ENCODE data around the gene TBC1D16.
A peak's percentile ranks its signal among the peaks of the same experiment; 100 is the strongest.
"Not testable (repeated sequence)": the region's sequence is repeated elsewhere in the genome, so short reads cannot be mapped to it uniquely, and the experiment has no call there.

TBC1D16 gene

DNA sequence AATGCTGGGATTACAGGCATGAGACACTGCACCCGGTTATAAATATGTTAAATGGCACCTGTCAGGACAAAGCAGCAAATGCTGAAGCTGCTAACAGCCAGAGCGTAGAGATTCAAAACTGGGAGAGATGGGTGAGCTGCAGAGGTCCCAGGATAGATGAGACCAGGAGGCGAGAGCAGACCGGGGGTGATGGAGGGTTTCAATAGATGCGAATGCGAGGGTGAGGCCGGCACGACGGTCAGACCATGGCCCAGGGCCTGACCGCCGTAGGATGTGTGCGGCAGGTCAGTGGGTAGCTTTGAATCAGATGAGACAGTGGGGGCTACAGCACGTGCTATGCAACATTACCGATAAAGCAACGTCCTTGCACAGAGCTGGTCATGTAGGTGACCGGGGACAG, 15.0 kb upstream of the TBC1D16 start:
- DNase-seq: no peak

DNA sequence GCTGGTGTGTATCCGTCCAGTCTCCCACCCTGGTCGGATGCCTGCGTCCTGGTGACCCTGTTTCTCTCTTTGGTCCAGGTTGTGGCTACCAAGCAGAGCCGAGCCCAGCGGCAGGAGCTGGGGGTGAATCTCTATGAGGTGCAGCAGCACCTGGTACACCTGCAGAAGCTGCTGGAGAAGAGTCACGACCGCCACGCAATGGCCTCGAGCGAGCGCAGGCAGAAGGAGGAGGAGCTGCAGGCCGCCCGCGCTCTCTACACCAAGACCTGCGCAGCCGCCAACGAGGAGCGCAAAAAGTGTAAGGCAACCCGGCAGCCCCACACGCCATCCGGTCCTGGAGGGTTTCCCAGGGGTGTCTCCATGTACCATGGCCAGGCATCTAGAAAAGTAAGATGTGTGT, 14.3 kb upstream of the TBC1D16 start:
- no peak for DNase-seq

DNA sequence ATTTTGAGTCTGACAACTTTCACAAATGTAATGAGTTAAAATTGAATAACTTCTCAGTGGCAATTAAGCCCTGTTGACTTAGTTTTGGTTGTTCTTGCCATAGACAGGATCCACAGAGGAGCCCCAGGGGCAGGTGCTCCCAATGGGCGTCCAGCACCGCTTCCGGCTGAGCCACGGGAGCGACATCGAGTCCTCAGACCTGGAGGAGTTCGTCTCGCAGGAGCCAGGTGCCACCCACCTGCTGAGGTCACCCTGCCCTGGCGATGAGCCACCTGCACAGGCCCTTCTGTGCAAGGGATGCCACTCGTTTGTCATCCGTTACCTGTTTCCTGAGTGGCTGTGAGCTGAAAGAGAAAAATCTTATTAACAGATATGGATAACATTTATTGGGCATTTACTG, 11.5 kb upstream of the TBC1D16 start:
- no peak for DNase-seq

DNA sequence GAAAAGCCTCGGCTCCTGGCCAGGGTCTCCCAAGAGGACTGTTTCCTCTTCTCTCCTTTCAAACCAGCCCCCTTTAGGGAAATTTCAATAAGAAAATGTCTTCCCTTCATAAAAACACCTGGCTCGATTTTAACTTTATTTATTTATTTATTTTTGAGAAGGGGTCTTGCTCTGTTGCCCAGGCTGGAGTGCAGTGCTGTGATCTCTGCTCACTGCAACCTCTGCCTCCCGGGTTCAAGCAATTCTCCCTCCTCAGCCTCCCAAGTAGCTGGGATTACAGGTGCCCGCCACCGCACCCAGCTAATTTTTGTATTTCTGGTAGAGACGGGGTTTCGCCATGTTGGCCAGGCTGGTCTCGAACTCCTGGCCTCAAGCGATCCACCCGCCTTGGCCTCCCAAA, 11.0 kb upstream of the TBC1D16 start:
- DNase-seq: not testable (repeated sequence)

DNA sequence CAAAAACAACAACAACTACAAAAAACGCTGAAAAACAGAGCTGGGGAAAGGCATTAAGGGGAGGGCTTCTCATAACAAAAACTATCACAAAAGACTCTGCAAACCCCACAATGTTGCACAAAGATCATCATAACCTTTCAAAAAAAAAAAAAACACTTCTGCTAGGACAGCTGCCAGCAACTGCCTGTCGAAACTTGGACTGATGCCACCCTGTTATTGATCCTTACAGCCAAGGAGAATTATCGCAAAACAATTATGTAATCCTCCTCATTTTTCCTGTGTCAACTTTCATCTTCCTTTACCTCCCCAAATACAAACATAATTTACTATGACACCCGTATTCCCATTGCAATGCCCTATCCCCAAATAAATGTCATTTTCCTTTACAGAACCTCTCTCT, 10.0 kb upstream of the TBC1D16 start:
- DNase-seq: no peak

DNA sequence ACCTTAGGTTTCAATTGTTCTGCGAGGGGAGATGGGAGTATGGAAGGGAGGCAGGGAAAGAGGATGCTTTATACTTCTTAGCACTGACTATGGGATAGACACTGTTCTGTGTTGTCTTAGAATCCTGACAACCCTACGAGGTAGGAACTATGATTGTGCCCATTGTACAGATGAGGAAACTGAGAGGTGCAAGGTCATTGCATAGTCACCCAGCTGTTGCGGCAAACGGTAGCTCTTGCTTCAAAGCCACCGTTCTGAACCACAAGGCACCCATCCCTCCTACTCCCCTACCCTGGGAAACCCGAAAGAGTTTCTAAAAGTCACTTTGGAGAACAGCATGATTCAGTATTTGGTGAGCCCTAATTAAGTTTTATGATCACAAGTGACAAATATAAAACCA, 8.3 kb upstream of the TBC1D16 start:
- DNase-seq: no peak

DNA sequence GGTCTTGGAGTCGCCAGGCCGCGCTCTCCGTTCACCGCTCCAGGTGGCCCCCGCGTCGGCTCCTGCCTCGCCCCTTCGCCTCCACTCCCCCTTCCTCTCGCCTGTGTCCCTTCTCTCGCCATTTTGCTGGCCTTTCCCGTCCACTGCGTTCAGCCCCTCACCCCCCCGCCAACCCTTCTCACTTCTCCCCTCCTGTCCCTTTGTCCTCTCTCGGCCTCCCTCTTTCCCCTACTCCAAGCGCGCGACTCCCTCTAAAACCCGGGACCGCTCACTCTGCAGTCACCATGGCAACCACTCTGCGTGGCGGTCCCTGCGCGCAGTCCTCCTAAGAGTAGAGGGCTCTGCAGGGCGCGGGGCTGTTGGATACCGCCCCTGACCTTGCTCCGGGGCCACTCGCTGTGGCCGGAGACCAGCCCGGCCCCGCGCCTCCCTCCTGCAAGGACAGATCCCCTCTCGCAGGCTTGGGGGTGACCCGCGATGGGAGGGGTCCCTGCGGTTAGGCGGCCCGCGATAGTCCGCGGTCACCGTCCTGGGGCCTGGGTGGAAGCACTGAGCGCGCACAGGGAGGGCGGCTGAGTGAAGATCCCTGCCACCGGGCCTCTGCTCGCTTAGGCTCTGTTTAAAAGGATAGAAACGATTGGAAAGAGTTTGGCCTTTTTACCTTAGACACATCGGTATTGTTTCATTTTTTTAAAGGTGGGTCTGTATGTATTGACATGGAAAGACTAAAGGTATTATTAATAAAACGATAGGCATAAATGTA, 1.2 kb upstream of the TBC1D16 start:
- peak; percentile 32 for DNase-seq

DNA sequence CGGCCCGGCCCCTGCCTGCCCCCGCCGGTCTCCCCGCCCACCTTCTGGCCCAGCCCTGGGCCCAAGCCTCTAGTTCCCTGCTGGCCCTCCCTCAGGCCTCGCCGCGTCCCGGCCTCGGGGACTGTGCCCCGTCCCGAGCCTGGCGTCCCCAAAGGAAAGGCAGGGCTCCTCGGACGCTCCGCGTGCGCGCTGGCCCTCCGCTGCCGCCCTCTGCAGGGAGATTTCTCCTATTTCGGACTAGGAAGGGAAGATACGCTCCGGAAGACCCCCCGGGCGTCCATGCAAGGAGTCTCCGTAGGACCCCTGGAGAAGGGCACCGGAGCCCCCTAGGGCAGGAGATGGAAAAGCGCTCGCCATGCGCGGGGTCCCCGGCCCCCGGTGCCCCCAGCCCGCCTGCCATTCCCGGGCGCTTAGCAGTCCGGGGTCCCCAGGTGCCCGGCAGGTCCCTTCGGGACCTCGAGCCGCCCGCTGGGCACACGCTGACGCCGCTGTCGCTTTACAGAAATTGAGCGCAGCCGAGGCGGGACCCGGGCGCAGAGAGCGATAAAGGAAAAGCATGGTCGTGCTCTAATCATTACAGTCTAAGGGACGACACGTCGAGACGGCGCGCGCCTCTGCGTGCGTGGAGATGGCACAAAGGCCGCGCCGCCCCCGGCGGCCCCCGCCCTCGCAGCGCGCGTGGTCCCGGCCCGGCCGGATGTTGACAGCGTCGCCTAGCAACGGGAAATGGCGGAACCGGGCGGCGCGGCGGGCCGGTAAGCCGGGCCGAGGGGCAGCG, 454 bp upstream of the TBC1D16 start, which contains the start of gene CCDC40:
TSS of gene CCDC40 (plus strand) at position 706 of the 778 bp plus-strand sequence. CDS start at position 727, 21 bp downstream.
- DNase-seq: peak; percentile 77

DNA sequence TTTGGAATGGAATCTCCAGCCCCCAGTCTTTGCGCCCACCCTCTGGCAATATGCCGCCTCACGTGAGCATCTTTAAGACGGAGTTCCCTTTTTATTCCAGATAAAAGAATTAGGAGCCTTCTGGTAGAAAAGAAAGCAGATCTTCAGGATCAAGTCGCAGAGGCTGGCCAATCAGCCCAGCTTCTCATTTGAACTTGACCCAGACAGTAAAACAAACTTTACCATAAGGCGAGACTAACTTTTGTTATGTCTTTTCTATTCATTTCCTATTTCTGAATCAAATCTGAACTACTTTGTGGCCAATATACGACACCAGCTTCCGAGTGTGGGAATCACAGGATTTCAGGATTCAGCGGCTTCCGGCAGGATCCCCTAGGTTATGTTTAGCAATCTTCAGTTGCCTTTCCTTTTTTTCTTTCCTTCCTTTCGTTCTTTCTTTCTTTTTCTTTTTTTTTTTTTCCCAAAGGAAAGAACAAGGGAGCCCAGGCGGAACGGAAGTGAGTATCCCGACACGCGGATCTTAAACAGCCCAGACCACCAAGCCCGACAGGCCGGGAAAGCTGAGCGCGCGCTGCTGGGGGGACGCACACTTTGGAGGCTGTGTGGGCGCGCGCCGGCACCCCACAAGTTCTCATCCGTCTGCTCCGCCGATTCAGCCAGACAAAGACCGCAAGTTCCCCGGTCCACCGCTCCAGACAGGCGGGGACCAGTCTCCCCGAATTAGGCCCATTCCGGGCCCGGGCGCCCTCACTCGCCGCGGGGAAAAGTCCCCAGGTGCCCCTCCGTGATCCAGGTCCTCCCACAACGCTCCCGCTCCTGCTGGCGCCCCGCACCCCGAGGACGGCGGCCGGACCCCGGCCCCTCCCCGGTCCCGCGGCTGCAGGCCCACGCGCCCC, 633 bp downstream of the TBC1D16 start:
- DNase-seq: peak; percentile 40

DNA sequence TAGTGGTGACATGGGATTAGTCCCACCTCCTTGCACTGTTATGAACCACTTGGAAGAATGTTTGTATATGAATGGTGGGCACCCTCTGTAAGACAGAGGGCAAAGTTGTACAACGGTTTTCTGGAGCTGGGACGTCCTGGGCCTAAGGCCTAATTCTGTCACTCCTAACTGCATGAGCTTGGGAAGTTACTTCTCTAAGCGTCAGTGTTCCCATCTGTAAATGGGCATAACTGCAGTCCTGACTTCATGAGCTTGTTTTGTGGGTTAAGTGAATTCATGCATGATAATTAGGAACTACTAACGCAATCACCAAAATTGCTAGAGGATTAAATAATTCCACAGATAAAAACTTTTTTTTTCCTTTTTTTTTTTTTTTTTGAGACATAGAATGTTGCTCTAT, 1.8 kb downstream of the TBC1D16 start:
- no peak for DNase-seq

DNA sequence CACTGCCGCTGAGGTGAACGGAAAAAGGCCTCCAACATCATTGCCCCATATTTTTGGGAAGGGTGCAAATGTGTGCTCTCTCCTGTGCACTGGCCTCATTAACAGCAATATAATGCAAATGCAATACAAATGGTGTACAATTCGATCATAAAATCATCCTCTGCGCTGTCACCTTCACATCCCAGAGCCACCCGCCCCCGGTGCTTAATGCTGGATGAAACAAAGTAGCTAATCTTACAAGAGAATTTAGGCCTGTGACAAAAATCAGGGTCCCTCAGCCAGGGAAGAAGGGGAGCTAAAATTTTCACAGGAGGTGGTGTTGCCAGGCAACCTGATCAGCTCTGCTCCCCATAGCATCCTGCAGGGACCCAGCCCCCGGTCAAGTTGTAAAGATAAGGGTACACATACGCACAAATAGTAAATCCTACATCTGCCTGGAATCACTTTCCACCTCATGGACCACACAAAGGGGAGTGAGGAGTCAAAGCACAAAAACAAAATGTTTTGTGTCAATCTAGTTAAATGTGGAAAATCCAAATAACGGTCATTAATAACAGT, 3.0 kb downstream of the TBC1D16 start:
- no peak for DNase-seq

DNA sequence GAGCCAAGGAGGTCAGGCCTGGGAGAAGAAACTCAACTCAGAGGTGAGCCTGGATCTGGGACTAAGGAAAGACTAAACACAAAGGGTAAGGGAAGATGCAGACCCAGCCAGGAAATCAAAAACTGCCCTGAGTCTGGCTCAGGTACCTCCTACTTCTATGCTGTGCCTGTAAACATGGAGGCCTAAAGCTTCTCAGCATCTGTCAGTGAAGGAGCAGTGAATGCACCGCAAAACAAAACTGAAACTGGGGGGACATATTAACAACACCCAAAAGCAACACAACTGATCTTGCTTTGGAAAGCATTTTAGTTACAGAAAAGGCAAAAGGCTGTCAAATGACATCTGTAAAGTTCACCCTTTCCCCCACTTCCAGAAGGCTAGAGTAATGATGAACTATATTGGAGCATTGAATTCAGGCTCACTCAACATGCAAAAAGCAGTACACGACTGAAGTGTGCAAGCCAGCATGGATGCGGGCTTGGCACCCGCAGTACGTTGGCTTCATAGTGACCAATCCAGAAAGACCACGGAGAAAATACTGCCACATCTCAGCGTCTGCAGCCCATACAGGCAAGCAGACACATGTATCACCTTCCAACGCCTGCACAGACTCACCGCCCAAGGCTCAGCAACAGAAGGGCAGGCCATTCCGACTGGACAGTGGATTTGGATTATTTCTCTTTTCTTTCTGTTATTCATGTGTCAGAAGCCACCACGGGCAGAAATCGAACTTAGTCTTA, 3.8 kb downstream of the TBC1D16 start:
- DNase-seq: no peak

DNA sequence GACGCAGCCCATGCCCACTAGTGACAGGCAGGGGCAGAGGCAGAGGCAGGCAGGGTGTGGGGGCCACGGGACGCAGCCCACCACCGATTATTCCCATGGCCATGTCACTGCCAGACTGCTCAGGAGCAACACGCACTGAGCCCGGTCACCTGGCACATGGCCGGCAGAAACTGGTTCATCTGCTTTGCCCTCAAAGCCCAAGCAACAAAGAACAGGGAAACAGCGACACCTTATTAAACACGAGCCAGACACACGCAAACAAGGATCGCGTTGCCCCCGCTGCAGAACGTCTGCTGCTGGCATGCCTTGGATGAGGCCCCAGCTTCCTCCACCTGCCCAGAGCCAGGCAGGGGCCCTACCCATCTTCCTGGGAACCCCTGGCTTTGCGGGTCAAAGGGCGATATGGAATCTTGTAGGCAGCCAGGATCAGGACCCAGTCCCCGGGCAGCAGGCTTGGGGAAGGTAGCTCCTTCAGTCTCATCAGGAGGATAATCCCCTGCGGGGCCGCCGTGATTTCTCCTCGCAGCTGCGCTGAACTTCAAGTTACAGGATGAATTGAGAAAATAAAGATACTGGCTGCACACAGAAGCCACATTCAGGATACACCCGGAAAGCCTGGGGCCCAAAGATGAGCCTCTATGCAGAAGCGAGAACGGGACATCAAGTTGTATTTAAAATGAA, 4.8 kb downstream of the TBC1D16 start:
- DNase-seq: no peak

DNA sequence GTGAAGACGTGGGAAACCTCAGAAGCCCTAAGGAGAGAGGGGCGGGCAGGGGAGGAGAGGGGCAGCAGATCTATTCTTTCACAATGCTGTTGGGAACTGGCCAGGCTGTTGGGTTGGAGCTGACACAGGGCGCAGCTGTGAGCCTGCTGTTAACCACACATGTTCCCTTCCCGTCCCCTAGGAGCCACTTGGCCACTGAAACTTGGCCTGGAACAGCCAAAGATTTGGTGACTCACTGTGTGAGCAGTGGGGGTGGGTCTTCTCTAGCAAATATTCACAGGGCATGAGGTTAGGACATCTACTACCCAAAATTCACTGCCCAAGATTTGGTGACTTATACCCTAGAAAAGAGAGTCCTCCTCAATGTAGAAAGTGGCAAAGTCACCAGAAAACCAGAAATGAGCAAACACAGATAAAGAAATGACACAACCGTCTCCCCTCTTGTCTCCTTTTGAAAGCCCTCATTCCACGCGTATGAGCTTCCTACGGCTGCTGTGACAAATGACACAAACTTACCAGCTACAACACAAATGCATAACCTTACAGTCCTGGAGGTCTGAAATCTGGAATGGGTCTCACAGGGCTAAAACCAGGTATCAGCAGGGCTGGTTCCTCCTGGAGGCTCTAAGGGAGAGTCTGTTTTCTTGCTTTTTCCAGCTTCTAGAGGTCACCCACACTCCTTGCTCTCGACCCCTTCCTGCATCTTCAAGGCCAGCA, 6.3 kb downstream of the TBC1D16 start:
- DNase-seq: no peak

DNA sequence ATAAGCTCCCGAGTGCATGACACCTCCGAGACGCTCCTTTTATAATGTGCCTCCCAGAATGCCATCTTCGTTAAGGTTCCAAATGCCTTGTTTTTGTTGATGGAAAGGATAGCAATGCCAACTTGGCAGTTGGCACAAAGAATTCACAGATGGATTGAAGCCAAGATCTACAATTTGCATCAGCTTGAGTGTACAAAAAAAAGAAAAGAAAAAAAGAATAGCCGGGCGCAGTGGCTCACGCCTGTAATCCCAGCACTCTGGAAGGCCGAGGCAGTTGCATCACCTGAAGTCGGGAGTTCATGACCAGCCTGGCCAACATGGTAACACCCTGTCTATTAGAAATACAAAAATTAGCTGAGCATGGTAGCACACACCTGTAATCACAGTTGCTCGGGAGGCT, 7.6 kb downstream of the TBC1D16 start:
- DNase-seq: no peak

DNA sequence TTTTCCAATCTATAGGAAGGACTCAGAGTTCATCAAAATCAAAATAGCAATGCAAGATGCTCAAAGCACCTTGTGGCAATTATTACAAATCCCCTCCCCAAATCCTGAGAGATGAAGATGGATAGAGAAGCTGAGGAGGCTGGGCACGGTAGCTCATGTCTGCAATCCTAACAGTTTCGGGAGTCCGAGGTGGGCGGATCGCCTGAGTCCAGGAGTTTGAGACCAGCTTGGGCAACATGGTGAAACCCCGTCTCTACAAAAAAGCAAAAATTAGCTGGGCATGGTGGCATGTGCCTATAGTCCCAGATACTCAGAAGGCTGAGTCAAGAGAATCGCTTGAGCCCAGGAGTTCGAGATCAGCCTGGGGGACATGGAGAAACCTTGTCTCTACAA, 8.6 kb downstream of the TBC1D16 start:
- no peak for DNase-seq

DNA sequence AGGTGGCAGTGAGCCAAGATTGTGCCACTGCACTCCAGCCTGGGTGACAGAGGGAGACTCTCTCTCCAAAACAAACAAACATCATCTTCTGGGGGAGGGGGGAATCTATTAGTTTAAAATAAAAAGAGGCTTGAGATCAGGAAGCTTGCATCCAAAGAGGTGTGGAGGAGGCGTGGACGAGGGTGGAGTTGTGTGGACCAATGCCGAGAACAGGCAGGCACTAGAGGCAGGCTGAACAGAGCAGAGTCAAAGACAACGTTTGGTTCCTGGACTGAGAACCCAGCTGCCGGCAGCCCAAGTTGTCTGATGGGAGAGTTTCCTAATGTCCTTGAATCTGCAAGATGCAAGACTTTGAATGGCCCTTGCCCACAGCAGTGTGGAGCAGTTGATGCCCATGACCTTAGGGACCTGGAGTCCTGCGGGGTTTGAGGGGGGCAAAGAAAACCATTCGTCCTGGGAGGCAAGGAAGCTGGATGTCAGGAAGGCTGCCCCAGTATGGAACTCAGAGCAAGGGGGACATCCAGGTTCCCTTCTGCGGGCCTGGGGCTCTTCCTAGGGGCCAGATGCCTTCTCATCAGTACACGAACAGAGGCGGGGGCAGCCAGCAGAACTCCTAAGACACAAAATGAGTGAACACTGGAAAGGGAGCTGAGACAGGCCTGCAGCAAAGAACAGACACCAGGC, 9.2 kb downstream of the TBC1D16 start:
- DNase-seq: no peak

DNA sequence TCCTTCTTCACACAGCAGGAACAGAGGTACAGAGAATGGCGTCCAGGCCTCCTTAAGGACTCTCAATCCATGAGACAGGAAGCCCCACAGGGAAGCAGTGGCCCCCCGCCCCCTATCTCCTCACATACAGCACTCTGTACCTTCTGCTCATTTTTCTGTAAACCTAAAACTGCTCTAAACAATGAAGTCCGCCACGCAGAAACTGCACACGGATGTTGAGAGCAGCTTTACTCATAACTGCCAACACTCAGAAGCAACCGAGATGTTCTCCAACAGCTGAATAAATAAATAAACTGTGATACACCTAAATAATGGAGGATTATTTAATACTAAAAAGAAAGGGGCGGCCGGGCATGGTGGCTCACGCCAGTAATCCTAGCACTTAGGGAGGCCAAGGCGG, 9.9 kb downstream of the TBC1D16 start:
- DNase-seq: no peak

DNA sequence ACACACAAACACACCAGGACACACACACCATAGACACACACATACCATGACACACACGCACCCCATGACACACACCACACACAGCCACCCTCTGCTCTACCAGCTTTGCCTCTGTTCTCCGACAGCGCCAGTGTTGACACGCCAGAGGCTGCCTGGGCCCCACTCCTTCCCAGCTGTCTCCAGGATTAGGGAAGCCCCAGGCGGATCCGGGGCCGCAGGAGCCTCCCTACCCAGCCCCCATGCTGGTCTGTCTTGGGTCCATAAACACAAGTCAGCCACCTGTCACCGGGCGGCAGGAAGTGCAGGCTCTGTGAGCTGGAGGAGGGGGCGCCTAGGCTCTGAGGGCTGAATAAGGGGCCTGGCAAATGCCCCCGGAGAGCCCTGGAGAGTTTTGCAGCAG, 10.5 kb downstream of the TBC1D16 start:
- DNase-seq: no peak

DNA sequence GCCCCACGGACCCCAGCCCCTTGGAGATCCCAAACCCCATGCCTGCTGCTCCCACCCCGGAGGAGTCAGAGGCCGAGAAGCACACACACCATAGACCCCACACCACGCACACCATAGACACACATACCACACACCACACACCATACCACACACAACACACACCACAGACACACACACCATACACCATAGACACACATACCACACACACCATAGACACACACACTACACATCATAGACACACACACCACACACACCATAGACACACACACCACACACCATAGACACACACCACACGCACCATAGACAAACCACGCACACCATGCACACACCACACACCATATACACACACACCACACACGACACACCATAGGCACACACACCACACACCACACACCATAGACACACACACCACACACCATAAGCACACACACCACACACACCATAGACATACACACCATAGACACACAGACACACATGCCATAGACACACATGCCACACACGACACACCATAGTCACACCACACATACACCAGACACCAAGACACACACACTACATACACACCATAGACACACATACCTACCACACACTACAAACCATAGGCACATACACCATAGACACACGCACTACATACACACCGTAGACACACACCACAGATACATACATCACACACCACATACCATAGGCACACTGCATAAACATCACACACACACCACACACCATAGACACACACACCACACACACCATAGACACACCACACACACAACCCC, 11.3 kb downstream of the TBC1D16 start:
- no peak for DNase-seq

Measured in activated CD4-positive, alpha-beta T cell treated with anti-CD3 and anti-CD28 coated beads for 48 hours (primary cell).